Vagina (tissue), 2 donors: ENCODE data around the gene FAAP20. TPM values are rescaled to one million over a fixed set of nuclear protein-coding genes. Genes with fewer than 3 reads are reported as not detected.

Experiments
- DNase-seq, 2 donors: peaks; one replicate each; pipeline ENCODE4 v3.0.0-alpha.2; 2017; ENCODE audit errors: extremely low spot score in 2 of 2
- H3K27ac ChIP-seq: fragments of 200-600 bp; sonication (generic); one replicate; pipeline ENCODE4 v1.5.1; 2019
- H3K27me3 ChIP-seq: fragments of 200-600 bp; sonication (generic); one replicate; pipeline ENCODE4 v1.5.1; 2019
- H3K36me3 ChIP-seq, 2 donors: fragments of 200-600 bp; sonication (generic); one replicate each; pipeline ENCODE4 v1.5.1; 2017 to 2019
- H3K4me1 ChIP-seq: fragments of 200-600 bp; sonication (generic); one replicate; pipeline ENCODE4 v1.5.1; 2019
- H3K4me3 ChIP-seq, 2 donors: fragments of 200-600 bp; sonication (generic); 1 replicate in 1 of 2; 2 replicates in 1 of 2; pipeline ENCODE4 v1.5.1; 2016 to 2019
- H3K9me3 ChIP-seq: fragments of 200-600 bp; sonication (generic); one replicate; pipeline ENCODE4 v1.5.1; 2019
- CTCF ChIP-seq, 3 experiments: fragments of 450-650 bp in 2 of 3; fragments of 200-600 bp in 1 of 3; sonication (generic) in 1 of 3; IDR thresholded peaks; one replicate each; pipeline ENCODE4 v1.5.1; 2017 to 2019; ENCODE audit warnings: antibody characterized with exemption in 3 of 3, mild to moderate bottlenecking in 2 of 3, moderate library complexity in 2 of 3
- POLR2A ChIP-seq, 2 donors: fragments of 450-650 bp; IDR thresholded peaks; one replicate each; pipeline ENCODE4 v1.6.1; 2017; ENCODE audit warnings: antibody characterized with exemption in 2 of 2, mild to moderate bottlenecking in 2 of 2, moderate library complexity in 2 of 2
- POLR2AphosphoS5 ChIP-seq, 2 donors: sonication (generic); formaldehyde crosslinking; IDR thresholded peaks; one replicate each; pipeline ENCODE4 v1.9.0; 2017; ENCODE audit warnings: antibody characterized with exemption in 2 of 2, mild to moderate bottlenecking in 2 of 2, low read depth in 1 of 2; ENCODE audit not compliant: insufficient read depth in 1 of 2
- intact Hi-C: fragments of 100-400 bp; cut with DNase I; formaldehyde crosslinking; loops from one replicate; pipeline ENCODE4 v1.15.1; 2023
- total RNA-seq: library from RNA; depleted of rRNA; stranded (reverse); fragments of >200 nt; gene quantifications from one replicate; pipeline ENCODE4 v1.2.3, GENCODE V29; 2016

FAAP20 gene
- total RNA-seq, 1 donor from 2014 or later: 92.3 TPM

GRCh38 chr1:2227346-2228156, 33.0 kb upstream of the FAAP20 start:
- intact Hi-C loops: loop anchor here (1.0 to 2.0 kb wide), 2 partner anchors 15 to 91 kb away; no protein-coding TSS in a partner anchor
- Histone ChIP-seq H3K4me3 (peak overlapping the region; percentile 73 to 95), H3K4me1 (peaks cover 40% of the 10 kb centered on the region), H3K27me3 (no peaks in the 10 kb centered on the region), H3K27ac (peak overlapping the region; percentile 98), H3K36me3 (no peaks in the 10 kb centered on the region), H3K9me3 (no peaks in the 10 kb centered on the region)
- TF ChIP-seq POLR2AphosphoS5 (IDR thresholded peaks at IDR 0.05; ENCODE audit: insufficient read depth in 1 of 2, low read depth in 1 of 2) (peak in 1 of 2 donors; percentile 62), POLR2A (IDR thresholded peaks at IDR 0.05) (peak in 1 of 2 donors; percentile 88), CTCF (IDR thresholded peaks at IDR 0.05) (no peak)
- DNase-seq: peak in 1 of 2 donors; percentile 94

- DNase-seq: peak in 1 of 2 donors; percentile 91
- no peak for TF ChIP-seq POLR2AphosphoS5 (IDR thresholded peaks at IDR 0.05; ENCODE audit: insufficient read depth in 1 of 2, low read depth in 1 of 2)
- TF ChIP-seq CTCF (IDR thresholded peaks at IDR 0.05): no peak
- no peak for TF ChIP-seq POLR2A (IDR thresholded peaks at IDR 0.05)
- H3K4me3 ChIP-seq: peak overlapping the region; percentile 73 to 95
- H3K4me1 ChIP-seq: peaks cover 32% of the 10 kb centered on the region
- H3K36me3 ChIP-seq: no peaks in the 10 kb centered on the region
- no peaks in the 10 kb centered on the region for H3K27me3 ChIP-seq
- peak overlapping the region; percentile 98 for H3K27ac ChIP-seq
- no peaks in the 10 kb centered on the region for H3K9me3 ChIP-seq
- intact Hi-C loops: no loop called here
These were observed 32.2 kb upstream of the FAAP20 start for GRCh38 chr1:2226525-2227345.

- intact Hi-C loops: no loop called here
- no peak for DNase-seq
- H3K4me3 ChIP-seq: no peak overlapping the region
These were observed 30.3 kb upstream of the FAAP20 start for GRCh38 chr1:2224631-2225428.

GRCh38 chr1:2224170-2224584, 29.6 kb upstream of the FAAP20 start:
- intact Hi-C loops: no loop called here
- Histone ChIP-seq H3K9me3 (no peaks in the 10 kb centered on the region), H3K36me3 (no peaks in the 10 kb centered on the region), H3K4me3 (no peak overlapping the region), H3K27ac (no peak overlapping the region), H3K27me3 (no peaks in the 10 kb centered on the region), H3K4me1 (peaks cover 7% of the 10 kb centered on the region)
- no peak for TF ChIP-seq POLR2AphosphoS5 (IDR thresholded peaks at IDR 0.05; ENCODE audit: insufficient read depth in 1 of 2, low read depth in 1 of 2)
- no peak for TF ChIP-seq CTCF (IDR thresholded peaks at IDR 0.05)
- TF ChIP-seq POLR2A (IDR thresholded peaks at IDR 0.05): no peak
- DNase-seq: no peak

More at GRCh38 chr1:2224631-2225428, 30.3 kb upstream of the FAAP20 start:
- Histone ChIP-seq H3K36me3 (no peaks in the 10 kb centered on the region), H3K4me1 (peaks cover 12% of the 10 kb centered on the region), H3K9me3 (no peaks in the 10 kb centered on the region), H3K27me3 (no peaks in the 10 kb centered on the region), H3K27ac (no peak overlapping the region)
- TF ChIP-seq POLR2AphosphoS5 (IDR thresholded peaks at IDR 0.05; ENCODE audit: insufficient read depth in 1 of 2, low read depth in 1 of 2): no peak
- TF ChIP-seq CTCF (IDR thresholded peaks at IDR 0.05): no peak
